Stomach (tissue), 4 donors: Measurements from ENCODE around the gene ASTN2.

ENCODE experiments used
- CTCF ChIP-seq, 7 experiments: fragments of 450-650 bp in 4 of 7; fragments of 200-600 bp in 3 of 7; sonication (generic) in 3 of 7; IDR thresholded peaks; one replicate each; pipeline ENCODE4 v1.5.1; 2016 to 2019; ENCODE audit warnings: antibody characterized with exemption in 7 of 7, control low read depth in 2 of 7, mild to moderate bottlenecking in 1 of 7
- EP300 ChIP-seq: sonication (generic); formaldehyde crosslinking; IDR thresholded peaks from one replicate; pipeline ENCODE4 v1.6.1; 2017; ENCODE audit warnings: antibody characterized with exemption
- POLR2A ChIP-seq, 4 donors: fragments of 450-650 bp; IDR thresholded peaks; one replicate each; pipeline ENCODE4 v1.6.1; 2016; ENCODE audit warnings: antibody characterized with exemption in 4 of 4, control low read depth in 2 of 4, mild to moderate bottlenecking in 1 of 4, moderate library complexity in 1 of 4

GRCh38 chr9:116978155-116978554, 436.7 kb downstream of the ASTN2 start:
- TF ChIP-seq EP300 (no peak), POLR2A (IDR thresholded peaks at IDR 0.05) (no peak), CTCF (IDR thresholded peaks at IDR 0.05) (no peak)
